Measurements from ENCODE around the gene NFX1. TPM values are rescaled to one million over a fixed set of nuclear protein-coding genes. Genes with fewer than 3 reads are reported as not detected.

Gene NFX1
- total and polyA plus RNA-seq, 9 of the 15 experiments (the other 6 are each of a cell fraction or from before 2014, with no cell fraction given), result 8.8 to 38.9 (median 26.8) TPM

DNA sequence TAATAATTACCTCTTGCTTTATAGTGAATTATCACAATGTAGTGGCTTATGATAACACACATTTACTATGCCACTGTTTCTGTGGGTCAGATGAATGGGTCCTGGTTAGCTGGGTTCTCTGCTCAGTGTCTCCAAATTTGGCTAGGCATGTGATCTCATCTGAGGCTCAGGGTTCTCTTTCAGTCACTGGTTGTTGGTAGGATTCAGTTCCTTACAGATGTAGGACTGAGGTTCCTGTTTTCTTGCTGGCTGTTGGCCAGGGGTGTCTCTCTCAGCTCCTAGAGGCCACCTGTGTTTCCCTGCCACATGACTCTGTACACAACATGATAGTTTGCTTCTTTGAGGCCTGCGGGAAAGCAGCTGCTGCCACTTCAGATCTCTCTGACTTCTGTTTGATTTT, 7.1 kb downstream of the NFX1 start (continued):
- TF ChIP-seq, protein P1, sequence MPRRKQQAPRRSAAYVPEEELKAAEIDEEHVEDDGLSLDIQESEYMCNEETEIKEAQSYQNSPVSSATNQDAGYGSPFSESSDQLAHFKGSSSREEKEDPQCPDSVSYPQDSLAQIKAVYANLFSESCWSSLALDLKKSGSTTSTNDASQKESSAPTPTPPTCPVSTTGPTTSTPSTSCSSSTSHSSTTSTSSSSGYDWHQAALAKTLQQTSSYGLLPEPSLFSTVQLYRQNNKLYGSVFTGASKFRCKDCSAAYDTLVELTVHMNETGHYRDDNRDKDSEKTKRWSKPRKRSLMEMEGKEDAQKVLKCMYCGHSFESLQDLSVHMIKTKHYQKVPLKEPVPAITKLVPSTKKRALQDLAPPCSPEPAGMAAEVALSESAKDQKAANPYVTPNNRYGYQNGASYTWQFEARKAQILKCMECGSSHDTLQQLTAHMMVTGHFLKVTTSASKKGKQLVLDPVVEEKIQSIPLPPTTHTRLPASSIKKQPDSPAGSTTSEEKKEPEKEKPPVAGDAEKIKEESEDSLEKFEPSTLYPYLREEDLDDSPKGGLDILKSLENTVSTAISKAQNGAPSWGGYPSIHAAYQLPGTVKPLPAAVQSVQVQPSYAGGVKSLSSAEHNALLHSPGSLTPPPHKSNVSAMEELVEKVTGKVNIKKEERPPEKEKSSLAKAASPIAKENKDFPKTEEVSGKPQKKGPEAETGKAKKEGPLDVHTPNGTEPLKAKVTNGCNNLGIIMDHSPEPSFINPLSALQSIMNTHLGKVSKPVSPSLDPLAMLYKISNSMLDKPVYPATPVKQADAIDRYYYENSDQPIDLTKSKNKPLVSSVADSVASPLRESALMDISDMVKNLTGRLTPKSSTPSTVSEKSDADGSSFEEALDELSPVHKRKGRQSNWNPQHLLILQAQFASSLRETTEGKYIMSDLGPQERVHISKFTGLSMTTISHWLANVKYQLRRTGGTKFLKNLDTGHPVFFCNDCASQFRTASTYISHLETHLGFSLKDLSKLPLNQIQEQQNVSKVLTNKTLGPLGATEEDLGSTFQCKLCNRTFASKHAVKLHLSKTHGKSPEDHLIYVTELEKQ (CRISPR knock-in tag; IDR thresholded peaks at IDR 0.05), result no peak
- TF ChIP-seq USF1 (CRISPR knock-in tag; IDR thresholded peaks at IDR 0.05), result peak; percentile 19; the same call in 1 of the 2 replicates
- no peak for TF ChIP-seq KDM2B (CRISPR knock-in tag; IDR thresholded peaks at IDR 0.05)
- no peak for TF ChIP-seq WHSC1 (IDR thresholded peaks at IDR 0.05; ENCODE audit: low read length)
- TF ChIP-seq CREM (IDR thresholded peaks at IDR 0.05; ENCODE audit: low read depth), result no peak
- TF ChIP-seq C11orf30 (IDR thresholded peaks at IDR 0.05; ENCODE audit: low read depth), result no peak
- TF ChIP-seq ZSCAN29 (IDR thresholded peaks at IDR 0.05), result no peak
- no peak for TF ChIP-seq TSC22D4 (tag; IDR thresholded peaks at IDR 0.05)

DNA sequence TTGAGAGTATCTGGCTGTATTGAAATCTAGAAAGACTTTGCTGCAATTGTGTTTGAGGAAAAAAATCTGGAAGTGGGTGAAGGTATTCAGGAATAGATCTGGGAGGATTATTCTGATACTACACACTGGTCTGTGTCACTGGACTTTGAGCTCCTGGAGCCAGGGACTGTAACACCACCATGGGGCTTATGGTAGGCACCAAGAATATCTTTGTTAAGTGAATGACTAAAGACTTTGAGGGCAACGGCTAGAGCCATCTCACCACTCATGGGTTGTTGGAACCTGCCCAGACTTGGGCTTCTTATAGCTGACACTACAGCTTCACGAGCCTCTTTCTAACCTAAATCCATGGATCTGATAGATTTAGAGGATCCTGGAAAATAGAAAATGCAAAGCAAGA, 10.2 kb downstream of the NFX1 start:
- intact Hi-C loops (cut with micrococcal nuclease) (no loop called here), in situ Hi-C loops (cut with MboI) (no loop called here)
- no peak for ATAC-seq
- Histone ChIP-seq H3K9me1 (ENCODE audit: control insufficient read depth, insufficient read depth, low read length) (no peaks in the 10 kb centered on the region), H3K27me3 (ENCODE audit: control insufficient read depth in 2 of 2, insufficient read depth in 2 of 2, low read length in 2 of 2) (no peaks in the 10 kb centered on the region), H3K27ac (ENCODE audit: extremely low read depth, low read depth, low read length) (no peak overlapping the region), H3K4me1 (replicated peaks in 1 of 2; ENCODE audit: control insufficient read depth in 2 of 2, insufficient read depth in 2 of 2, low read length in 2 of 2) (peaks cover 0 to 5% of the 10 kb centered on the region in 2 experiments; a peak in 3 of 5 replicates), H3K4me2 (ENCODE audit: insufficient read depth, low read length) (no peak overlapping the region), H3K9ac (ENCODE audit: insufficient read depth in 1 of 2, low read depth in 2 of 2, low read length in 2 of 2) (no peak overlapping the region), H4K20me1 (replicated peaks; ENCODE audit: control insufficient read depth, insufficient read depth, low read length) (0 out of 2 replicates have a peak, but pooled peaks cover 4% of the 10 kb centered on the region), H3K4me3 (no peak overlapping the region), H3K79me2 (ENCODE audit: control insufficient read depth, insufficient read depth, low read length) (peaks cover 56% of the 10 kb centered on the region), H2AFZ (ENCODE audit: low read depth, low read length) (no peak overlapping the region), H3K9me3 (replicated peaks; ENCODE audit: control insufficient read depth, insufficient read depth, low read depth, low read length) (no peaks in the 10 kb centered on the region), H3K36me3 (ENCODE audit: control insufficient read depth, insufficient read depth, low read length) (peaks cover 95% of the 10 kb centered on the region)
- POLR2A ChIA-PET, result interaction anchor here (0.6 to 1.2 kb wide), 2 partner anchors 10 to 16 kb away, joined by 4 to 5 read pairs; partner anchors contain the start of gene NFX1
- 96% methylated on average over 2 of the region's 2 CpGs for WGBS (ENCODE audit: insufficient coverage, low coverage, missing lambda C conversion rate)
- BruUV-seq (replicated peaks), result no TSS peak
- DNase-seq (ENCODE audit: extremely low read depth in 1 of 4, low spot score in 3 of 4), result no peak
- CTCF ChIA-PET (ENCODE audit: low intra/inter-chr PET ratio), result no interaction called here
- FAIRE-seq, result no peak
- TF ChIP-seq GTF2A2 (tag; IDR thresholded peaks at IDR 0.05), result no peak
- TF ChIP-seq, protein P2, sequence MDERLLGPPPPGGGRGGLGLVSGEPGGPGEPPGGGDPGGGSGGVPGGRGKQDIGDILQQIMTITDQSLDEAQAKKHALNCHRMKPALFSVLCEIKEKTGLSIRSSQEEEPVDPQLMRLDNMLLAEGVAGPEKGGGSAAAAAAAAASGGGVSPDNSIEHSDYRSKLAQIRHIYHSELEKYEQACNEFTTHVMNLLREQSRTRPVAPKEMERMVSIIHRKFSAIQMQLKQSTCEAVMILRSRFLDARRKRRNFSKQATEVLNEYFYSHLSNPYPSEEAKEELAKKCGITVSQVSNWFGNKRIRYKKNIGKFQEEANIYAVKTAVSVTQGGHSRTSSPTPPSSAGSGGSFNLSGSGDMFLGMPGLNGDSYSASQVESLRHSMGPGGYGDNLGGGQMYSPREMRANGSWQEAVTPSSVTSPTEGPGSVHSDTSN (CRISPR knock-in tag; IDR thresholded peaks at IDR 0.05; ENCODE audit: low read depth), result no peak
- TF ChIP-seq, protein P2 (tag; conservative IDR thresholded peaks at IDR 0.05; ENCODE audit: low read depth), result no peak
- TF ChIP-seq PRPF4 (IDR thresholded peaks at IDR 0.05; ENCODE audit: insufficient read depth, low read depth, low read length, poor library complexity, severe bottlenecking), result no peak
- TF ChIP-seq, protein P3, sequence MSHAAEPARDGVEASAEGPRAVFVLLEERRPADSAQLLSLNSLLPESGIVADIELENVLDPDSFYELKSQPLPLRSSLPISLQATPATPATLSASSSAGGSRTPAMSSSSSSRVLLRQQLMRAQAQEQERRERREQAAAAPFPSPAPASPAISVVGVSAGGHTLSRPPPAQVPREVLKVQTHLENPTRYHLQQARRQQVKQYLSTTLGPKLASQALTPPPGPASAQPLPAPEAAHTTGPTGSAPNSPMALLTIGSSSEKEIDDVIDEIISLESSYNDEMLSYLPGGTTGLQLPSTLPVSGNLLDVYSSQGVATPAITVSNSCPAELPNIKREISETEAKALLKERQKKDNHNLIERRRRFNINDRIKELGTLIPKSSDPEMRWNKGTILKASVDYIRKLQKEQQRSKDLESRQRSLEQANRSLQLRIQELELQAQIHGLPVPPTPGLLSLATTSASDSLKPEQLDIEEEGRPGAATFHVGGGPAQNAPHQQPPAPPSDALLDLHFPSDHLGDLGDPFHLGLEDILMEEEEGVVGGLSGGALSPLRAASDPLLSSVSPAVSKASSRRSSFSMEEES (CRISPR knock-in tag; IDR thresholded peaks at IDR 0.05), result no peak
- TF ChIP-seq FUS (optimal IDR thresholded peaks at IDR 0.05; ENCODE audit: low read depth, low read length), result no peak

All from K562 (cell line).